Stimulated activated CD8-positive, alpha-beta memory T cell treated with anti-CD3 and anti-CD28 coated beads, Interleukin-4, amount 100 ng/mL, for 4 hours (primary cell): ENCODE data around the gene STC2.

Source experiments
- DNase-seq, 2 donors: peaks; one replicate each; pipeline ENCODE4 v3.0.0-alpha.2; 2020; ENCODE audit warnings: low read depth in 2 of 2, low spot score in 1 of 2

Gene STC2

DNA sequence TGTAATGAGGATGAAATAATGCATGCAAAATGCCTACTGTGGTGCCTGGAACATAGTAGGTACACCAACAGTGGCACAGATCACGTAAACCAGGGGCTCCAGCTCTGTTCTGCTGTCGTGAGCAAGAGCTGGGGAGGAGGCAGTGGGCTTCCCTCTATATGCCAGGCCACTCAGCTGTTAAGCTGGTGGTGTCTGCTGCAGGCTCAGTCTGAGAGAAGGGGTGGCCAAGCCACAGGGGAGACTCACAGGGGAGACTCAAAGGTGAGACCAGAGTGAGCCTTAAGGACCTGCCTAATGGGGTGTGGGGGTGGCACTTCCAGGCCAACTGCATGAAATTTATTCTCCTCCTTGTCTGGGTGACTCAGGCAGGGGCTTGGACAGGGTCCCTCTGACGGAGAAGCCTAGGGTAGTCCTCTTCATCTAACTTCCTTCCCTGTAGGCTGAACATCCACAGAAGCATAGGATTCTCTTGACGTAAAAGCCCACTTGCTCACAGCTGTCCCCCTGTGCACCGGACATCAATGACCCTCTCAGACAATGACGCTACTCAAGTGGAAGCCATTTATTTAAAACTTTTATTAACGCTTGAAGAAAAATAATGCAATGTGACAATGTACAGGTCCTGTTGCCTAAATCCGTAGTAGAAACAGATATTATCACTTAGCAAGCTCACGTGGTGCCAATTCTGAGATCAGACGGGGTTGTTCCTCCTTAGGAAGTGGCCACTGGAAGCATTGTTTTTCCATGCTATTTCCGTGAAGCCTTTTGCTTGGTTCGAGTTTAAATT is 13.9 kb downstream of the STC2 start:
- DNase-seq: no peak

DNA sequence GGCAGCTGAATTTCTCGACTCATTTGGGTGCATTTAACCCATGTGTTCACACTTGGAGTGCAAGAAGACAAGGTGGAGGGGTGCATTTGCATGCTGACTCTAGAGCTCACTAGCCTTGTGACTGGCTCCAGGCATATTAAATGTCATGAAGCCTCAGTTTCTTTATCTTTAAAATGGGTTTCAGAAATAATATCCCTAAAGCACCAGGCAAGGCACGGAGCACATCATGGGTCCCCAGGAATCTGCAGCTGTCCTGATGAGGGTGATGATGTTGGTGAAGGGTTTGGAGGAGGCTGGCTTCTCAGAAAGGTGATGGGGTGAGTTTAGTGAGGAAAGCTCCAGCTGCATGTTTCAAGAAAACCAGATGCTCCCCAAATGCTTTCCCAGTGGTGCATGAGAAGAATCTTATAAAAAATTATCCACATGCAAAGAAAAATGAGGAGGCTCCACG is 14.8 kb downstream of the STC2 start:
- no peak for DNase-seq

DNA sequence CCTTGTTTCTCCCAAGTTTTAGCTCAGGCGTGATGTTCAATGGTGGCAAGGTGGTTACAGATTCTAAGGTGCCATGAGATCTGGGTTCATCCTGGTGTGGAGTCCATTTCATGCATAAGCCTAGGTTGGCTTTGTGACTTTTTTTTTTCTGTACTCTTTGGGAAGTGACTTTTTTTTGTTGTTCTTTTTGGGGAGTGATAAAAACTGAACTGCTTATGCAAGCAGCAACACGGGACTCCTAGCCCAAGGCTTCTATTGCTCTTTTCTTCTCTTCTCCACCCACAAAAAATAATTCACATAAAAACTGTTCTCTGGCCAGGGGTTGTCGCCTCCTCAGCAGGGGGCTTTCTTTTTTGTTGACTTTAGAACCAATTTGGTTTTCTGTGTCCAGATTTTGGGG is 15.4 kb downstream of the STC2 start:
- DNase-seq: no peak

DNA sequence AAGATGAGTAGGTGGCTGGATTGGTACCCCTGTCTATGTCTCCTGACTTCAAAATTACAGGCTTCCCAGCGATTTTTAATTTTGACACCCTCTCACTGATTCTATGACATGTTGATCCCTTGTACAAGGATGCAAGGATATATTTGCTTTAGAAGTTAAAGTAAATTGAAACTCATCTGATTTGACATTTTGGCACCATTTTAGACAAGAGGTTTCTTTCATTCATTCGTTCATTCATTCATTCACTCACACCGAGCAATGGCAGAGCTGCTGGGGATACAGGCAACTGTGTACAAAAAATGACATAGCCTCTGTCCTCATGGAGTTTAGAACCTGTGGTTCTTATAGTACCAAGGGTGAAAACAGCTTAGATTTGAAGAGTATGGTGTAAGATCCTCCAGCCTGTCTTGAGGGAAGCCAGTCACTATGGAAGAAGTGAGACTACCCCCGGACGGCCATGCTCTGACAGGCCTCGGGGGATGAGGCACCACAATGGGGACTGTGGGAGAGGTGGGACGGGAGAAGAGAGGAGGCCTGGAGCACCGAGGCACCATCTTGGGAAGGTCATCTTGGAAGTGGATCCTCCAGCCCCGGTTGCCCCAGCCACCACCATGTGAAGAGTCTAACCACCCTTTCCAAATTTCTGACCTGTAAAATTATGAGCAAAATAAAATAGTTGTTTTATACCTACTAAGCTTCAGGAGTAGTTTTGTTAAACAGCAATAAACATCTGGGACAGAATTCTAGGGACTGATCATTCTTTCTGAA is 16.2 kb downstream of the STC2 start:
- DNase-seq: no peak

DNA sequence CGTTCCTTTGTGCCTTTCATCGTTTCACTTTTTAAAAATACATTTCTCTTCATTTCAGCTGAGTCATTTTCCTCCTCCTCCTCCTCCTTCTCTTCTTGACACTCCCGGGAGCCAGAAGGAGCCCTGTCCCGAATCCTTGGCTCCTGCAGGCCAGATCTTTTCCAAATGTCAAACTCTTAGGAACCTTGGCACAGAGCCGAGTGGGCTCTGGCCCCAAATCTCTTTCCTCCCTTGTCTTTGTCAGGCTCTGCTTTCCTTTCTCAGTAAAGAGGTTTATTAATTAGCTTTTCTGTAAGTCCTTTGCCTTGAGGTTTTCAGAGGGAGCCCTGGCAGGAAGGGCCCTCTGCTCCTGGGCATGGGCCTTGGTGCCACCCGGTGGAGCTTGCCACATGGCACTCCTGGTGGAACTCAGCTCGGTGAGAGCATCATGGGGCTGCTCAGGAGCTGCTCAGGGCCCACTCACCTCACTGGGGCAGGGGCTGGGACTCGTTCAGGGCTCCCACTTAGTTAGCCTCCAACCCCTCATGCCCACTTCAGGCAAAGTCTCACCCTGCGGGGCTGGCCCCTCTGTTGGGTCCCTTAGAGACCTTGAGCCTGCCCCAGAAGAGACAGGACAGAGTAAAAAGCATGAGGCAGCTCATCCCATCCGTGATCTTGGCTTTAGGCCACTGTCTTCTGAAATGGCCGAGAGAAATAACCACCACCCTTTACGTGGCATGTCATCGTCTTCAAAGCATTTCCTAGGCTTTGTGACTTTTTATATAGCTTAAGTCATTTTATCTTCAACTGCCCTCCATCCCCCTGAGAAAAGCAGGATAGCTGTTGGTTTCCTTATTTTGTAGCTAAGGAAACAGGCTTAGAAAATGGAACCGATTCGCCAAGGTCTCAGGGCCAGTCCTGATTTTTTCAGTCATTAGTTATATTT is 17.1 kb downstream of the STC2 start:
- DNase-seq: no peak

DNA sequence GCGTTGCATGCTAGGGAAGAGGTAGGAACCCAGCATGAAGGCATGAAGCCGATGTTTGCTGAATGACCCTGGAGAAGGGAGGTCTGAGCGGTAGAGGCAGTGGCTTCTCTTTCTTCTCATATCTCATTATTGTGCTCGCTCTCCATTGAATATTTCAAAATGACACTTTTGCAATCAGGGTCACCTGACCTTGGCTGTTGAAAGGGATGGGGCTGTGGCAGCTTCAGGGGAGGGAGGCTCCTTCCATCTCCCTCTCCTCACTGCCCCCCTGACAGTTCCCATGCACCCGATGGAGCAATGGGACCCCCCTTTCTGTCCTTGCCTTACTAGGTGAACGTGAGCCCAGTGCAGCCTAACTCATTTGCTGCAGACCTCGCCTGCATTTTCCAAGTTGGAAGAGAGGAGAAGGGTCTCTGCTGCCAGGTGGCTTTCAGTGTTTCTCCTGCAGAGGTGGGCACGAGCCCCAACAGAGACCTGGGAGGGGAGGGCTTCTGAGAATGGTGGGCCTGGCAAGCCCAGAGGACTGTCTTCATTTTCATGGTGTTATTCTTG is 17.9 kb downstream of the STC2 start:
- no peak for DNase-seq

DNA sequence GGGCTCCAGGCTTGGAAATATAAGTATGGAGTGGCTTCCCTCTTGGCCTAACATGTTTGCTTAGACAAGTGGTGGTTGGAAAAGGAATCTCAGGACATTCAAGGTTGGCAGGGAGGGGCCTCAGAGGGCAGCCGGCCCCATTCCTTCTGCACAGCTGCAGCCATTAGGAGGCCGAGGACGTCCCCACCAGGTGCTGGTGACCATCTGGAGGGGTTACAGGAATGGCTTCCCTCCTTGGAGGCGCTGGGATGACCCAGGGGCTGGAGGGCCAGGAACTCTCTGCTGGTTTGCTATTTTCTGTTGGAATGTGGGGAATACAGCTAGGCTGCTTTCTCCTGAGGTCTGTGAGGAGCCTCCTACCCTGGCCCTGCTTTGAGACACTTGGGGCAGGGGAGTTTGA is 18.5 kb downstream of the STC2 start:
- no peak for DNase-seq

DNA sequence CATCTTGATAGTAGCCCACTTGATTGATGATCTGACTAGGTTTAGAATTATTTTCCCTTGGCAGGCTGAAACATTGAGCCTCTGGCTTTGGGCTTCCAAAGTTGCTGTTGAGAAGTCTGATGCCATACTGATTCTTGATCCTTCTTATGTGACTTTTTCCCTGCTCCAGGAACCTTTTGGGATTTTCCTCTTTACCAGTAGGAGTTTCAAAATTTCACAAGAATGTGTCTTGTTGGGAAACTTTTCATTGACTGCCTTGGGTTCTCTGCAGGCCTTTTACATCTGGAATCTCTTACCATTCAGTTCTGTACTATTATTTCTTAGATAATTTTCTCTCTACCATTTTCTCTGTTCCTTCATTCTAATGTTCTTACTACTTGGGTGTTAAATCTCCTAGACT is 20.0 kb downstream of the STC2 start:
- DNase-seq: no peak

DNA sequence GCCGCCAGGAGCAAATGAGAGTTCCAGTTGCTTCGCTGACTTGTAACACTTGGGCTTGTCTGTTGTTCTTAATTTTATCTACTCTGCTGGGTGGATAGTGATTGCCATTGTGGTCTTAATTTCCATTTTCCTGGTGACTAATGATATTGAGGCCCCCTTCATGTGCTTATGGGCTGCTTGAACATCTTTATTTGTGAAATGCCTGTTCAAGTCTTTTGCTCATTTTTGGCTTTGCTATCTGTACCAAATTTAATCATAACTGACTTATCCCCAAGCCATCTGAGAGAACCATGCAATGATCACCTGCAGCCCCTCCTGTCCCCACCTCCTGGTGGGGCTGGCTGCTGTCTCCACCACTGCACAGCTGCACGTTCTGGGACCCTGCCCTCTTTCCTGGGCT is 20.5 kb downstream of the STC2 start:
- no peak for DNase-seq

DNA sequence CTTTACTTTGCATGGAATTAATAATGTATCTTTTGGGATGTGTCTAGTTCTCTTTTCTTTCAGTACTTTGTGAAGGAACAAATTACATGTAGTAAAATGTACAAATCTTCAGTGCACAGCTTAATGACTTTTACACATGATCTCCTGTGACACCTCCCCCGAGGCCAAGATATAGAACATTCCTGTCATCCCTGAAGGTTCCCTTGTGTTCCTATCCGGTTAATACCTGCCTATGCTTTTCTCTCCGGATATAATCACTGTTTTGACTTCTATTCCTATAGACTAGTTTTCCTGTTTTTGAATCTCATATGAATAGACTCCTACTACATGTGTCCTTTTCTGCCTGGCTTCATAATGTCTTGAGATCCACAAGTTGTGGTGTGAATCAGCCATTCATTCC is 21.5 kb downstream of the STC2 start:
- DNase-seq: no peak

DNA sequence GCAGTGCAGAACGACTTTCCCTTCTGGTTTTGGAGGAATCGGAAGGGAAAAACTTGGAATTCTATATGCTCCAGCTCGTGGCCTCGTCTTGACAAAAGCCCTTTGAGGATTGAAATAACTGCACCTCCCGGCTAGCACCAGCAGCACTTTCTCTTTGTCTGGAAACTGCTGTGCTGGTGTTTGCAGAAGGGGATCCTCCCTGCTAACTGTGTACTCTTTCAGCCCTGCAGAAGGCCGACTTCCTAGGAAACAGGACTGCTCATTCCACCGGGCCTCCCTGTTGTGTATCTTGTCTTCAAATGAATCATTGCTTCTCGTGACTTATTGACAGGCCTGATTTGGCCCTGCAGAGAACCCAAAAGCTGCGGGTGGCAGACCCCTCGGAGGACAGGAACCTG is 23.6 kb downstream of the STC2 start:
- no peak for DNase-seq

DNA sequence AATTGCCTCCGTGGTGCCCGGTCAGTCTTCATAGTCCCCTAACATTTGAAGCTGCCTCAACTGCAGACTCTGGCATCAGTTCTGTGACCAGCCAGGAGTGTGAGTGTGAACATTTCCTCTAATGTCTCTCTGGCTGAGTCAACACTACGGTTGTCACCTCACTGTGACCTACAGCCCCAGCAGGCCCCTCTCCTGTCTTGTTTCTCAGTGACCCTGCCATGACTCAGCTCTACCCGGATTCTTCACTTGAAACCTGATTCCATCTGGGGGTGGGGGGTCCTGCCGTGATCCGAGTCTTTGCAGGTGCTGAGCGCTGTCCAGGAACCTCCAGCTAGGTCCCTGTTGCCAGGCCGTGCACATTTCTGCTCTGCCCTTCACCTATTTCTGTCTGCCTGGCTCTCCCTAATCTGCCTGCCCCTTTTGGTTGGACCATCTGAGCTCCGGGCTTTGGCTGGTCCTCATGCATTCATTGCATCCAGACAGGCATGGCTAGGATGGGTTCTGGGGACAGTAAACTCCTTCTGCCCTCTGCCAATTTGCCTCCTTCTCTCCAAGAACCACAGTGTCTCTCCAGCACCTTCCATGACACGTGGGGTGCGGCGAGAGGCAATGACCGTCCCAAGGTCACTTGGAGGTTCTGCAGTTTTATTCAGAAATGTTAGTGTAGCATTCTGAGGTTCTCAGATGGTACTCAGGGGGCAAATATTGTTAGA is 24.2 kb downstream of the STC2 start:
- no peak for DNase-seq

DNA sequence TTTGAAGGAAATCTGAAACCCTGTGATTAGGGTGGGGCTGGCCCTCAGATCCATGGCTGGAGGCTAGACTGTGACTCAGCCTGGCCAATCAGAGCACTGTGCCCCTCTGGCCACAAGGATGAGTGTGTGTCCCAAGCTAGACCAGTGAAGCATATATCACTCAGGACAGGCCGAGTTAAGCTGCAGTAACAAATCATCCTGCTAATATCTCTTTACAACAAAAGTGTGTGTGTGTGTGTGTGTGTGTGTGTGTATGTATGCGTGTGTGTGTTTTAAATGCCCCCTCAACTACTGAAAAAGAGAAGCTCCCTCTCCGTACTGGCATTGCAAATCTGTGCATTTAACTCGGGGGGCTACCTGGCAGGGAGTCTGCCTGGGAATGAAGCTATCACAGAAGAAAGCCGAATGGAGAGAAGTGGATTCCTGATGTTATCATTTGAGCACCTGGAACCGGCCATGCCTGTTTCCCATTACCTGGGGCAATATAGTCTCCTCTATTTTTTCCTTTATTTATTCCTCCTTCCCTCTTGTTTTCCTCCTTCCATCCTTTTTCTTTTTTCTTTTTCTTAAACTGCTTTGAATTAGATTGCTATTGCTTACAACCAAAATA is 25.6 kb downstream of the STC2 start:
- DNase-seq: no peak

DNA sequence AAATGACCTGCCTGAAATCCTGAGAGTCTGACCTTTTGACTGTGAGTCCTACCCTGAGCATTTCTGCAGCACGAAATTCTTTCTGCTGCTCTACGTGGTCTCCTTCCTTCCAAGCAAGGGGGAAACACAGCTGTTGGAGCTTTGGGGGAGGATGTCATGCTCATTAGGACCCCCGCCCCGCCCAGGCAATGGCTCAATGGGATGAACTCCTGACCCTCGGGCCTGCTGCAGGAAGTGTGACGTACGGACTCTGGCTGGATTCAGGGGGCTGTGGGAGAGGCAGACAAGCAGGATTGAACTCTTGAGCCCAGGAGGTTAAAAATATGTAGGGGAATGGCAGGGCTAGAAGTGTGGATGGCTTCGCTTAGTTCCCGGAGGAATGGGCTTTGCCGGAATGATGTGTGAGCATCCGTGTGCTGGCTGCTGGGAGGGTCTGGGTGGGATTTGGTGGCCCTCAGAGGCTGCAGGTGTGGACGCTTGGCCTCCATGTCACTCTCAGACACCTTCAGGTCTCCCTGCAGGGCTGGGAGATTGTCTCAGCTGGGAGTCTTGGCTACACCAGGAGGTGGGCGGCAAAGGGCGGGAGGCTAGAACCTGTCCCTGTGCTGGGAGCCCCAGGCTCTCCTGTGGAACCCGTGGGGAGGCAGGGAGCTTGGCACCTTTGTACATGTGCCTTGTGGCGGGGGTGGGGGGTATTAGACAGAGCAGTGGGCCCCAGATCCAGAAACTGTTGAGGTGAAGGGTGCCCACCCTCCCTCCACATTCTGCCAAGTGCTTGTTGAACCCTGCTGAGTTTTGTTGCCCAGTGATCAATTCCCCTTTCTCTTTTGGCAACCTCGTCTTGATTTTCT is 26.3 kb downstream of the STC2 start:
- no peak for DNase-seq

DNA sequence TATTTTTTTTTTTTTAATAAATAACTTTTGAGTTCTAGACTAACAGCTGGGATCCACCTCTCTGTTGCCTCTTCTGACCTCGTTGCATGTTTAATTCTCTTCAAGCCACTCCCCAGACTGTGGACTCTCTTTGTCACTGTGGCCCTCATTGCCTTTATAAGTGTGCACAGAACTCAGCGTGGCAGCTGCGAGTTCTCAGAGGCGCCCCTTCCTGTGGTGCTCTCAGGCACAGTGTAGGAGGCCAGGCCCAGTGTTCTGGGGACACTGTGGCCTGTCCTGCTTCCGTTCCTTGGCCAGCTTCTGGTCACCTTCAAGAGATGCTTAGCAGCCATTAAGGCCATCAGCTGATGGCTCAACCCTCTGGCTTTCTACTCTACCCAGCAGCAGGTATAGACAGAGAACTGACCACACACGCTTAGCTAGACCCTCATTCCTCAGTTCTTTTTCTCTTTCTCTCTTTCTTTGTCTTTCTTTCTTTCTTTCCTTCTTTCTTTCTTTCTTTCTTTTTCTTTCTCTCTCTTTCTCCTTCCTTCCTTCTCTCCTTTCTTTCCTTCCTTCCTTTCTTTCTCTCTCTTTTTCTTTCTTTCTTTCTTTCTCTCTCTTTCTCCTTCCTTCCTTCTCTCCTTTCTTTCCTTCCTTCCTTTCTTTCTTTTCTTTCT is 27.7 kb downstream of the STC2 start:
- no peak for DNase-seq

DNA sequence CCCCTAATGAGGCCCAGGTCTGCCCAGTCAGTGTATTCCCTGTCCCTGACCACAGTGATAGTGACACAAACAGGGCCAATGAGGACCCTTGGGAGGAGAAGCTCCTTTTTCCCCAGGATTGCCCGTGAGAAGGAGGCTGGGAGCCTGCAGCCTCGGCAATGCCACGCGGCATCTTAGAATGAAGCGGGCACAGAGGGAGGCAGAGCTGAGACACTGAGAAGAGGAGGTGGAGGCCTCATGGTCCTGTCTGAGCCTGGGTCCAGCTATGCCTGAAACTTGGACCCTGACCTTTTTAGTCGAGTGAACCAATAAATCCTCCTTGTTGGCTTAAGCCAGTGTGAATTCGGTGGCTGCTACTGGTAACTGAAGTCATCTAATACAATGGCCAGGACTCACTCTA is 28.4 kb downstream of the STC2 start:
- DNase-seq: no peak

DNA sequence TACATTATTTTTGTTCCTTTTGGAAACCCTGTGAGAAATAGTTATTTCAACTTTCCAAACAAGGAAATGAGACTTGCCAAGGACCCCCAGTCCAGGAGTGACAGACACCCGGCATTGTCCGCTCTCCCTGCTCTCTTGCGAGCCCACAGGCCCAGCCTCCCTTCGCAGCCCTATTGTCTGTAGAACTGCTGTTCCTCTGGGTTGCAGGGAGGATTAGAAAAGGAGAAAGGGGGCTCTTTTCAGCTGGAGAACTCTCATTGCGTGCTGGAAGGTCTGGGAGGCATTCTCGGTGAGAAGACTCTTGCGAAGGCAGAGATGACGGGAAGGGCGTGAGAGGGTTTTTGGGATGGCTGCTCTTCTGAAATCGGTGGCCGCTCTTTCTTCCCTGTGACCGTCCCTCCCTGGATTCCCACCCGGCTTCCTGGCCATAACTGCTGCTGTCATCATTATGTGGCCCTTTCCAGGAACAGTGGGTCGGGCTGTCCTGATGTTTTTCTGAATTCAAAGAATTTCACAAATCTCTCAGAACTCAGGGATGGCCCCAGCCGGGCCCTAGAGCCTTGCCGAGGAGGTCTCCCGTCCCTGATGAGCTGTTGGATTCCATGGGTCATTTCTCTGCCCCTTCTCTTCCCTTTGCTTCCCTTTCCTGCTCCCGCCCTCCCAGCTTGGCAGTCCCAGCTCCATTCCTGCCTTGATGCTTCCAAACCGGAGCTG is 29.8 kb downstream of the STC2 start:
- DNase-seq: no peak

DNA sequence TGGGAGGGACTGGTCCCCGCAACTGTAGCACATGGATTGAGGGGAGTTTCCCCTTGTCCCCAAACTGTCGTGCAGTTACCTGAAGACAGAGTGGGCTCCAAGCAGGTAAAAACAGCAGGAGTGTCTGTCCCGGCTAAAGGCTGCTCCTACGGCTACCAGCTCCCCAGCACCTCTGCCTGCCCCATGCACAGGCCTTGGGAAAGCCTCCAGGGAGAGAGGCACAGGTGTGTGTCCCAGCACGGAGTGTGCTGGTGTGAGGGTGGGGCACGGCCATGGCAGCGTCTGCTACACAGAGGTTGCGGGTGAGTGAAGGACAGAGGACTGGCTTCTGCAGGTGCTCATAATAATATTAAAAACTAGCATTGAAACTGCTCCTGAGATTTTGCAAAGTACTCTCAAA is 30.4 kb downstream of the STC2 start:
- no peak for DNase-seq
